ENCODE data around the gene SLC35D2. TPM values are rescaled to one million over a fixed set of nuclear protein-coding genes. Genes with fewer than 3 reads are reported as not detected.
"Not testable (repeated sequence)": the region's sequence is repeated elsewhere in the genome, so short reads cannot be mapped to it uniquely, and the experiment has no call there.

SLC35D2 gene
- total and polyA plus RNA-seq, 4 donors: 19.2 to 44.6 (median 27.5) TPM

- H3K9ac ChIP-seq (ENCODE audit: low read depth in 1 of 2, low read length in 2 of 2): no peak overlapping the region
- no peak for DNase-seq (ENCODE audit: low spot score)
- H3K4me3 ChIP-seq (ENCODE audit: low read depth in 1 of 3, low read length in 3 of 3): no peak overlapping the region
- peaks cover 0 to 5% (median 2%) of the 10 kb centered on the region in 4 donors for H3K4me1 ChIP-seq (ENCODE audit: control insufficient read depth in 4 of 4, insufficient read depth in 4 of 4, low read length in 3 of 4)
- TF ChIP-seq SP1 (IDR thresholded peaks at IDR 0.05): no peak
- TF ChIP-seq GABPA (IDR thresholded peaks at IDR 0.05 in 1 of 2, conservative IDR thresholded peaks at IDR 0.05 in 1 of 2): no peak
- peak in 1 of 2 donors; percentile 25 for TF ChIP-seq HNF4A (conservative IDR thresholded peaks at IDR 0.05)
- no peak overlapping the region for H3K27ac ChIP-seq (ENCODE audit: low read depth in 1 of 2, low read length in 2 of 2)
- 80% methylated on average over 1 of the region's 1 CpG for WGBS
- H3K27me3 ChIP-seq (ENCODE audit: control insufficient read depth in 4 of 4, insufficient read depth in 4 of 4, low read length in 3 of 4): no peaks in the 10 kb centered on the region
- H3K9me3 ChIP-seq (ENCODE audit: control insufficient read depth in 4 of 4, low read length in 3 of 4): no peaks in the 10 kb centered on the region
- peaks cover 2 to 14% (median 9%) of the 10 kb centered on the region in 4 donors for H3K36me3 ChIP-seq (ENCODE audit: control insufficient read depth in 4 of 4, insufficient read depth in 3 of 4, low read depth in 1 of 4, low read length in 3 of 4)
Measured at GRCh38 chr9:96367943-96368342, 15.6 kb downstream of the SLC35D2 start.

DNA sequence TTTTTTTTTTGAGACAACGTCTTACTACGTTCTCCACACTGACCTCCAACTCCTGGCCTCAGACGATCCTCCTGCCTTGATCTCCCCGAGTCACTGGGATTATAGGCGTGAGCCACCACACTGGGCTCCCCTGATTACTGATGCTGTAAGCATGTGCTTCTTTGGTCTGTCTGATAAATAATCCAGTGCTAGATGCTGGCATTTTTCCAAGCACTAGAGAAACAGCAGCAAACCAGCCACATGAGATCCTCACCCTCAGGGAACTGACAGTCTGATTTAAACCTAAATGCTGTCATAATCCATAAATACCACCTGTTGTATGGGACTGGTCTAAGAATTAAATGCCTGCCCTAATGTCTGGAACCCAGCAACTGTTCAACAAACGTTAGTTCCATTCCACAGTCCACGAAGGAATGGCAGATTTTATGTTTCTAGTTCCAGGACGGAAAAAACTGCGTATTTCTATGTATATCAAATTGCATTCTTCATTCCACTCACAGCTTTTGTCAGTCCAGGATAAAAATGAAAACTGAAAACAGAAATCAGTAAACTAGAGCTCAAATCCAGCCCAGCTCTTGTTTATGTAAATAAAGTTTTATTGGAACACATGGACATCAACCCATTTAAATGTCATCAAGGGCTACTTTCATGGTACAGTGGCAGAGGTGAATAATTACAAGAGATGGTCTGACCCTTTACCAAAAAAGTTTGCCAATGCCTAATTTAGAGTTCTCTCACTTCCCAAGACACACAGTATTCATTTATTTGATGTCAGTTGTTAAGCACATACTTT is 20.1 kb downstream of the SLC35D2 start:
- TF ChIP-seq, protein P1, sequence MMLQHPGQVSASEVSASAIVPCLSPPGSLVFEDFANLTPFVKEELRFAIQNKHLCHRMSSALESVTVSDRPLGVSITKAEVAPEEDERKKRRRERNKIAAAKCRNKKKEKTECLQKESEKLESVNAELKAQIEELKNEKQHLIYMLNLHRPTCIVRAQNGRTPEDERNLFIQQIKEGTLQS (IDR thresholded peaks at IDR 0.05): no peak
- TF ChIP-seq JUND (IDR thresholded peaks at IDR 0.05): no peak
- TF ChIP-seq SP1 (IDR thresholded peaks at IDR 0.05): no peak
- no peak for TF ChIP-seq NR2F2 (IDR thresholded peaks at IDR 0.05)
- no peak for TF ChIP-seq EGR1 (IDR thresholded peaks at IDR 0.05; ENCODE audit: low read depth in 2 of 2)
- TF ChIP-seq GABPA (IDR thresholded peaks at IDR 0.05 in 1 of 2, conservative IDR thresholded peaks at IDR 0.05 in 1 of 2): no peak
- TF ChIP-seq FOXA2 (IDR thresholded peaks at IDR 0.05): no peak
- no peak for TF ChIP-seq ZBTB33 (IDR thresholded peaks at IDR 0.05)
- TF ChIP-seq, protein P2, sequence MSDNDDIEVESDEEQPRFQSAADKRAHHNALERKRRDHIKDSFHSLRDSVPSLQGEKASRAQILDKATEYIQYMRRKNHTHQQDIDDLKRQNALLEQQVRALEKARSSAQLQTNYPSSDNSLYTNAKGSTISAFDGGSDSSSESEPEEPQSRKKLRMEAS (IDR thresholded peaks at IDR 0.05): no peak
- TF ChIP-seq, protein P3, sequence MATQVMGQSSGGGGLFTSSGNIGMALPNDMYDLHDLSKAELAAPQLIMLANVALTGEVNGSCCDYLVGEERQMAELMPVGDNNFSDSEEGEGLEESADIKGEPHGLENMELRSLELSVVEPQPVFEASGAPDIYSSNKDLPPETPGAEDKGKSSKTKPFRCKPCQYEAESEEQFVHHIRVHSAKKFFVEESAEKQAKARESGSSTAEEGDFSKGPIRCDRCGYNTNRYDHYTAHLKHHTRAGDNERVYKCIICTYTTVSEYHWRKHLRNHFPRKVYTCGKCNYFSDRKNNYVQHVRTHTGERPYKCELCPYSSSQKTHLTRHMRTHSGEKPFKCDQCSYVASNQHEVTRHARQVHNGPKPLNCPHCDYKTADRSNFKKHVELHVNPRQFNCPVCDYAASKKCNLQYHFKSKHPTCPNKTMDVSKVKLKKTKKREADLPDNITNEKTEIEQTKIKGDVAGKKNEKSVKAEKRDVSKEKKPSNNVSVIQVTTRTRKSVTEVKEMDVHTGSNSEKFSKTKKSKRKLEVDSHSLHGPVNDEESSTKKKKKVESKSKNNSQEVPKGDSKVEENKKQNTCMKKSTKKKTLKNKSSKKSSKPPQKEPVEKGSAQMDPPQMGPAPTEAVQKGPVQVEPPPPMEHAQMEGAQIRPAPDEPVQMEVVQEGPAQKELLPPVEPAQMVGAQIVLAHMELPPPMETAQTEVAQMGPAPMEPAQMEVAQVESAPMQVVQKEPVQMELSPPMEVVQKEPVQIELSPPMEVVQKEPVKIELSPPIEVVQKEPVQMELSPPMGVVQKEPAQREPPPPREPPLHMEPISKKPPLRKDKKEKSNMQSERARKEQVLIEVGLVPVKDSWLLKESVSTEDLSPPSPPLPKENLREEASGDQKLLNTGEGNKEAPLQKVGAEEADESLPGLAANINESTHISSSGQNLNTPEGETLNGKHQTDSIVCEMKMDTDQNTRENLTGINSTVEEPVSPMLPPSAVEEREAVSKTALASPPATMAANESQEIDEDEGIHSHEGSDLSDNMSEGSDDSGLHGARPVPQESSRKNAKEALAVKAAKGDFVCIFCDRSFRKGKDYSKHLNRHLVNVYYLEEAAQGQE (IDR thresholded peaks at IDR 0.05): no peak
- no peak for TF ChIP-seq HNF4A (conservative IDR thresholded peaks at IDR 0.05)
- TF ChIP-seq RAD21 (IDR thresholded peaks at IDR 0.05): no peak
- no peak for DNase-seq (ENCODE audit: low spot score)
- Histone ChIP-seq H3K9me3 (ENCODE audit: control insufficient read depth in 4 of 4, low read length in 3 of 4) (no peaks in the 10 kb centered on the region), H3K27ac (ENCODE audit: low read depth in 1 of 2, low read length in 2 of 2) (no peak overlapping the region), H3K9ac (ENCODE audit: low read depth in 1 of 2, low read length in 2 of 2) (no peak overlapping the region), H3K36me3 (ENCODE audit: control insufficient read depth in 4 of 4, insufficient read depth in 3 of 4, low read depth in 1 of 4, low read length in 3 of 4) (peaks cover 3 to 28% (median 24%) of the 10 kb centered on the region in 4 donors), H3K4me1 (ENCODE audit: control insufficient read depth in 4 of 4, insufficient read depth in 4 of 4, low read length in 3 of 4) (peaks cover 0 to 5% (median 2%) of the 10 kb centered on the region in 4 donors), H3K27me3 (ENCODE audit: control insufficient read depth in 4 of 4, insufficient read depth in 4 of 4, low read length in 3 of 4) (no peaks in the 10 kb centered on the region), H3K4me3 (ENCODE audit: low read depth in 1 of 3, low read length in 3 of 3) (no peak overlapping the region)
- WGBS: 96% methylated on average over 9 of the region's 9 CpGs

DNA sequence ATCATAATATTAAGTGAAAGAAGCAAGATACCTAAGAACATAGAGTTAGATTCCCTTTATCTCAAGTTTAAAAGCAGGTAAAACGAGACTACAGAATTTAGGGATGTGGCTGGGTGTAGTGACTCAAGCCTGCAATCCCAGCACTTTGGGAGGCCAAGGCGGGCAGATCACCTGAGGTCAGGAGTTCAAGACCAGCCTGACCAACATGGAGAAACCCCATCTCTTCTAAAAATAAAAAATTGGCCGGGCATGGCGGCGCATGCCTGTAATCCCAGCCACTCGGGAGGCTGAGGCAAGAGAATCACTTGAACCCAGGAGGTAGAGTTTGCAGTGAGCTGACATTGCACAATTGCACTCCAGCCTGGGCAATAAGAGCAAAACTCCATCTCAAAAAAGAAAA is 21.4 kb downstream of the SLC35D2 start:
- H3K4me3 ChIP-seq (ENCODE audit: low read depth in 1 of 3, low read length in 3 of 3): not testable (repeated sequence)
- WGBS: 96% methylated on average over 6 of the region's 6 CpGs
- peaks cover 3 to 32% (median 27%) of the 10 kb centered on the region in 4 donors for H3K36me3 ChIP-seq (ENCODE audit: control insufficient read depth in 4 of 4, insufficient read depth in 3 of 4, low read depth in 1 of 4, low read length in 3 of 4)

More for the DNA sequence above, 21.4 kb downstream of the SLC35D2 start:
- H3K4me1 ChIP-seq (ENCODE audit: control insufficient read depth in 4 of 4, insufficient read depth in 4 of 4, low read length in 3 of 4); H3K9ac ChIP-seq (ENCODE audit: low read depth in 1 of 2, low read length in 2 of 2); H3K27ac ChIP-seq (ENCODE audit: low read depth in 1 of 2, low read length in 2 of 2); H3K9me3 ChIP-seq (ENCODE audit: control insufficient read depth in 4 of 4, low read length in 3 of 4); H3K27me3 ChIP-seq (ENCODE audit: control insufficient read depth in 4 of 4, insufficient read depth in 4 of 4, low read length in 3 of 4); DNase-seq (ENCODE audit: low spot score): not testable (repeated sequence)
